Kidney epithelial cell (primary cell): ENCODE data around the gene PYGM. TPM values are rescaled to one million over a fixed set of nuclear protein-coding genes. Genes with fewer than 3 reads are reported as not detected.
A peak's percentile ranks its signal among the peaks of the same experiment; 100 is the strongest.

Experiments used
- DNase-seq: peaks from one replicate; pipeline ENCODE4 v3.0.0-alpha.2; 2010; ENCODE audit warnings: low read depth
- H3K27me3 ChIP-seq: 2 replicates; pipeline ENCODE4 v1.6.0; 2011; ENCODE audit warnings: low read length; ENCODE audit not compliant: control insufficient read depth, insufficient read depth
- H3K36me3 ChIP-seq: 2 replicates; pipeline ENCODE4 v1.5.1; 2011; ENCODE audit warnings: low read length; ENCODE audit not compliant: control insufficient read depth, insufficient read depth
- H3K4me3 ChIP-seq: 2 replicates; pipeline ENCODE4 v1.5.1; 2011; ENCODE audit warnings: low read depth, mild to moderate bottlenecking, control low read depth, low read length
- total RNA-seq: library from RNA; depleted of rRNA; stranded (reverse); fragments of >200 nt; gene quantifications from 2 replicates; pipeline ENCODE4 v1.2.3, GENCODE V29; 2015
- TF ChIP-seq, protein P1 (sequence below): IDR thresholded peaks from 2 replicates; pipeline ENCODE4 v1.5.1; 2011; ENCODE audit warnings: mild to moderate bottlenecking, moderate library complexity, low read length, control low read depth, inconsistent platforms; ENCODE audit not compliant: insufficient read depth, poor library complexity, severe bottlenecking

Gene PYGM
- total RNA-seq: 0.17 and 0.27 TPM in 2 replicates

DNA sequence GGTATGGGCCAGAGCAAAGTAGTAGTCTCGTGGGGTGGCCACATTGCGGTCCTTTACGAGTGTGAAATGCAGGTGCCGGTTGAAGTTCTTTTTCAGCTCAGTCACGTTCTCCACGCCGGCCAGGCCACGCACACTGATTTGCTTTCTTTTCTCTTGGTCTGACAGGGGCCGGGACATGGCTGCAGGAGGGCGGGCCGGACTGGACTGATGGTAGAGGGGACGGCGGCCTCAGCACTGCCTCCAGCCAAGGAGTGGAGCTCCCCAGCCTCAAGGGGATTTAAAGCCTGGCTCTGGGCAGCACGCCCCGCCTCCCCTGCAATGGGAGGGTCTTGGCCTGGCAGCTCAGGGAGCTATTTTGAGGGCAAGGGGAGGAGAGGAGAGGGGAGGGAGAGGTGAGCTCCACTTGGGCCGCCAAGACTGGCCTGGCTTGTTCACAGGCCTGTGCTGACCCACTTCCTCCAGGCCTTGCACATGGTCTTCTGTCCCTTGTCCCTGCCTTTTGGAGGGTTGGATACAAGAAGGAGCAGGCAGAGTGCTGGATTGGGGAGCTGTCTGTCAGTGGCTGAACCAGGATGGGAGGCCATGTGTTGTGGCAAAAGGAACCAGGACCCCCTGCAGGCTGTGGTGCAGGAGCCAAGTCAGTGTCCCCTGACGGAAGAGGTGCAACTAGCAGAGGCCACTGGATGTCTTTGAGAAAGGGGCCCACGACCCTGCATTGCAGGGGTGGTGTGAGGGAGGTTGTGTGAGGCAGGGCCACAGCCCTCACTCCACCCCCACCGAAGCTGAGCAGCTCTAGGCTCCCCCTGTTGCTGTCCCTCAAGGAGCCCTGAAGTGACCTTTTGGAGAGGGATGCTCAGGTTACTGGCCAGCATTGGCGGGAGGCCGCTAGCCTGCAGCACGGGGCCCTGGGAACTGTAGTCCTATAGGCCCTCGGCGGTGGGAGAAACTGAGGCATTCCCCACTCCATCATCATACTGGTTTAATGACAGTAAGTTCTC lies at the start of gene PYGM:
Gene PYGM, minus strand, starts transcription at position 253 of the 998 bp plus-strand sequence. Its CDS starts 76 bp downstream, at position 177.
- Histone ChIP-seq H3K27me3 (peaks cover 2% of the 10 kb centered on the region), H3K36me3 (no peaks in the 10 kb centered on the region), H3K4me3 (no peak within 1 kb of the TSS)
- no peak for DNase-seq
- TF ChIP-seq, protein P1, sequence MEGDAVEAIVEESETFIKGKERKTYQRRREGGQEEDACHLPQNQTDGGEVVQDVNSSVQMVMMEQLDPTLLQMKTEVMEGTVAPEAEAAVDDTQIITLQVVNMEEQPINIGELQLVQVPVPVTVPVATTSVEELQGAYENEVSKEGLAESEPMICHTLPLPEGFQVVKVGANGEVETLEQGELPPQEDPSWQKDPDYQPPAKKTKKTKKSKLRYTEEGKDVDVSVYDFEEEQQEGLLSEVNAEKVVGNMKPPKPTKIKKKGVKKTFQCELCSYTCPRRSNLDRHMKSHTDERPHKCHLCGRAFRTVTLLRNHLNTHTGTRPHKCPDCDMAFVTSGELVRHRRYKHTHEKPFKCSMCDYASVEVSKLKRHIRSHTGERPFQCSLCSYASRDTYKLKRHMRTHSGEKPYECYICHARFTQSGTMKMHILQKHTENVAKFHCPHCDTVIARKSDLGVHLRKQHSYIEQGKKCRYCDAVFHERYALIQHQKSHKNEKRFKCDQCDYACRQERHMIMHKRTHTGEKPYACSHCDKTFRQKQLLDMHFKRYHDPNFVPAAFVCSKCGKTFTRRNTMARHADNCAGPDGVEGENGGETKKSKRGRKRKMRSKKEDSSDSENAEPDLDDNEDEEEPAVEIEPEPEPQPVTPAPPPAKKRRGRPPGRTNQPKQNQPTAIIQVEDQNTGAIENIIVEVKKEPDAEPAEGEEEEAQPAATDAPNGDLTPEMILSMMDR: no peak

DNA sequence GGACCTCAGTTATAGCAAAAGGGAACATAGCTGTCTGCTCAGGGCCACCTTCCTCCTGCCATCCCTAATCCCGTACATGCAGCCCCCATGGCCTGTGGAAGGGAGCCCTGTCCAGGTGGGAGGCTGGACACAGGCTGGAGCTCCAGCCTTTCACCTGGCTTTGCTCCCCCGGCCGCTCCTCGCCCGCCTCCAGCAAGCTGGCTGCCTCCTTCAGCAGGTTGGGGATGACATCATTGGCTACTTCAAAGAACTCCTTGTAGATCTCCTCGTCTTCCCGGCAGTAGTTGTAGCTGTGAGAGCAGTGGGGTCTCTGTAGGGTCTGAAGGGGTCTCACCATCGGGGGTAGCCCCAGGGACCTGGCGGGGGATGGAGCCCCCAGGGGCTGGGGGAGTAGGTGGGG lies 45.7 kb upstream of the PYGM start:
- H3K36me3 ChIP-seq: peaks cover 1% of the 10 kb centered on the region
- no peak for DNase-seq
- H3K4me3 ChIP-seq: no peak overlapping the region
- no peaks in the 10 kb centered on the region for H3K27me3 ChIP-seq
- TF ChIP-seq, protein P1: no peak

DNA sequence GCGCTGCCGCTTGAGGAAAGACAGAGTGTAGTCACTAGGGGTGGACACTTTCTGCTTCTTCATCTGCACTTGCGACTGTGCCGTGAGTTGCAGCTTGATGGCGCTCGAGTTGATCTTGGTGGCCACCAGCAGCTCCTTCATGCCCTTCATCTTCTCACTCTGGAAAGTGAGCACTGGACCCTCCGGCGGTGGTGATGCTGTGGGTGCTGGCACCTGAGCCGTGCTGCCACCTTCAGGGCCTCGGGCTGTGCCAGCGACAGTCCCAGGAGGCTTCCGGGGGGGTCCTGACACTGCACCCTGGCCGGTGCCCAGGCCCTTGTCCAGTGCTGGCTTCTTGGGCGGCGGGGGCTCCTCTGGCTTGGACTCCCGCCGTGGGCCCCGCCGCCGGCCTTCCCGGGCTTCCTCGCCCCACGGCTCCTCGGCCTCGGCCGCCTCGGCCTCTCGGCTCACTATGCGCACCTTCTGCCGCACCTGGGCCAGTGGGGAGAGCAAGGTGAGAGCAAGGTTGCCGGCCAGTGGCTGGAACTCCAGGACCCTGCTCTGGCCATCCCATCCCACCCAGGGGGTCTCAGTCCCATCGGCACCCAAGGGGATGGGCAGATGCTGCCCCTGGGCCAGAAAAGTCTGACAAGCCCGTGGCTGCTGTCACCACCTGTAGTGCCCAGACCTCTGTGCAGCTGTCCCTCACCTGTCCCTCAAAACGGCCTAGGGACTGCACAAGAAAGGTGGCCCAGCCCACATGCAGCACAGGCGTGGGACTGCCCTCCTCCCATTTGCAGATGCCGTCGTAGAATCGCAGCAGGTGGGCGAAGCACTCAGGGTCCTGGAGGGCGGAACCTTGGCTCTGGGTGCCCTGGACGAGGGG lies 44.8 kb upstream of the PYGM start:
- no peak for DNase-seq
- Histone ChIP-seq H3K27me3 (no peaks in the 10 kb centered on the region), H3K36me3 (peaks cover 1% of the 10 kb centered on the region), H3K4me3 (no peak overlapping the region)
- TF ChIP-seq, protein P1: no peak

DNA sequence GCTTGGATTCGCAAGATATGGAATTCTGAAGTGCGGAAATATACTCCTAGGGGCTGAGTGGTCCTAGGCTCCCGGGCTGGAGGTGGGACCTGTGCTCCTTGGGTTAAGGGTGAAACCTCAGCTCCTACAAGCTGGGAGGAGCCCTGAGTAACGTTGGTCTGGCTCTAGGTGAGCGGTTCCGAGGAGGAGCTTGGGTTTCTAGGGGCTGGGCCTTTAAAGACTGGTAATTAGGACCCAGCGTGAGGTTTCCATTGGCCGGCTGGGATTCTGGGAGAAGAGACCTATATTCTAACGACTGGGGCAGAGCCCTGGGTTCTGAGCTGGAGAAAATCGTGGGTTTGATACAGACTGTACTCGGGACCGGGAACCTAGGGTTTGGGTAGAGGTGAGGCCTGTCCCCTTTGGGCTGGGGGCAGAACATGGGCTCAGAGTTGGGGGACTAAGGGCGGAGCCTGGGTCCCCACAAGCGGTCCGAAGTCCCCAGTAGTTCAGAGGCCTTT lies 44.1 kb upstream of the PYGM start:
- Histone ChIP-seq H3K4me3 (peak overlapping the region; percentile 60), H3K27me3 (no peaks in the 10 kb centered on the region), H3K36me3 (peaks cover 1% of the 10 kb centered on the region)
- TF ChIP-seq, protein P1: no peak
- DNase-seq: no peak

DNA sequence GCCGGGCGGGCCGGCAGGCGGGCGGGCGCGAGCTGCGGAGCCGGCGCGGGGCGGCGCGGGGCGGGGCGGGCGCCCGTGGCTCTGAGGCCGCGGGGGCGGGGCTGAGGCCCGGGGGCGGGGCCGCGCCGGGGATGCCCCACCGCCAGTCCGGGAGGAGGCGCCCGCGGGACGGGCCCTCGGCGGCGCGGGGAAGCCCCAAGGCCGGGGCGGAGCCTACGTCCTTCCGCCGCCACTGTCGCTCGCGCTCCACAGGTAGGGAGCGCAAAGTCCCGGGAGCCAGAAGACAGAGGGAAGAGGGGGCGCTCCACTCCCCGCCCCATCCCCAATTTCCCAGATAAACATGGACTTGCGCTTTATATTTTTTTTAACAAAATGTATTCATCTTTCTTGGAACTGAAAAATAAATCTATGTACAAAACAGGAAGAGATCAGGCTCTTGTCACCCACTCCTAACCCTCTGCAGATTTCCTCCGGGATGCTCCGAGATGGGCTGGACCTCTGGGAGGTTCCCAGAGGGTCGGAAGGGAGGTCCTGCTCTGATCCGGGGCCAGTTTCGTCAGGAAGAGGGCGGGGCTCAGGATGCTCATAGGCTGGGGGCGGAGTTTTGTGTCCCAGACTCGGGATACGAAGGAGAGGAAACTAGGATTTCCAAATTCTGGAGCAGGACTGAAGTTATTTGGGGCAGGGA lies 43.5 kb upstream of the PYGM start, which contains the start of gene MAP4K2:
Gene MAP4K2, minus strand, starts transcription at position 57 of the 688 bp plus-strand sequence. CDS start 65 bp downstream, outside the sequence.
- peaks cover 1% of the 10 kb centered on the region for H3K36me3 ChIP-seq
- TF ChIP-seq, protein P1: peak; percentile 4
- no peaks in the 10 kb centered on the region for H3K27me3 ChIP-seq
- peak within 1 kb of the TSS; percentile 60 for H3K4me3 ChIP-seq
- peak; percentile 31 for DNase-seq
